IMR-90 (cell line): ENCODE results near the gene DIP2C.

Source experiments
- CEBPB ChIP-seq: IDR thresholded peaks from 2 replicates; pipeline ENCODE4 v1.6.1; 2012; ENCODE audit warnings: low read depth, low read length, improper control_type of control experiment
- CHD1 ChIP-seq: IDR thresholded peaks from 2 replicates; pipeline ENCODE4 v1.6.1; 2012; ENCODE audit warnings: low read depth, low read length, improper control_type of control experiment
- CTCF ChIP-seq: conservative IDR thresholded peaks from 2 replicates; pipeline ENCODE4 v1.5.1; 2012; ENCODE audit warnings: mild to moderate bottlenecking, low read depth, low read length, improper control_type of control experiment
- ELK1 ChIP-seq: fragments of 150-350 bp; IDR thresholded peaks from 2 replicates; pipeline ENCODE4 v1.6.1; 2016; ENCODE audit warnings: low read depth, mild to moderate bottlenecking, low read length, moderate library complexity, borderline replicate concordance
- MAFK ChIP-seq: IDR thresholded peaks from 2 replicates; pipeline ENCODE4 v1.6.1; 2012; ENCODE audit warnings: low read depth, low read length, improper control_type of control experiment
- MAZ ChIP-seq: IDR thresholded peaks from 2 replicates; pipeline ENCODE4 v1.6.1; 2012; ENCODE audit warnings: low read depth, mild to moderate bottlenecking, low read length, improper control_type of control experiment, moderate library complexity, borderline replicate concordance
- MXI1 ChIP-seq: IDR thresholded peaks from 2 replicates; pipeline ENCODE4 v1.6.1; 2012; ENCODE audit warnings: low read depth, mild to moderate bottlenecking, low read length, moderate library complexity, borderline replicate concordance
- POLR2A ChIP-seq: IDR thresholded peaks from 2 replicates; pipeline ENCODE4 v1.6.1; 2012; ENCODE audit warnings: mild to moderate bottlenecking, low read depth, low read length
- RAD21 ChIP-seq: IDR thresholded peaks from 2 replicates; pipeline ENCODE4 v1.6.1; 2012; ENCODE audit warnings: low read length, improper control_type of control experiment
- RCOR1 ChIP-seq: IDR thresholded peaks from 2 replicates; pipeline ENCODE4 v1.6.1; 2012; ENCODE audit warnings: mild to moderate bottlenecking, low read length, improper control_type of control experiment; ENCODE audit not compliant: insufficient replicate concordance
- SMC3 ChIP-seq: fragments of 150-350 bp; IDR thresholded peaks from 2 replicates; pipeline ENCODE4 v1.6.1; 2016; ENCODE audit warnings: low read depth, mild to moderate bottlenecking, antibody characterized with exemption, low read length, moderate library complexity
- USF2 ChIP-seq: fragments of 150-350 bp; IDR thresholded peaks from 2 replicates; pipeline ENCODE4 v1.6.1; 2017; ENCODE audit warnings: mild to moderate bottlenecking, antibody characterized with exemption, low read length, low read depth

GRCh38 chr10:352476-353235, 336.8 kb downstream of the DIP2C start:
- no peak for TF ChIP-seq MXI1
- TF ChIP-seq CTCF: no peak
- no peak for TF ChIP-seq USF2
- no peak for TF ChIP-seq MAZ
- TF ChIP-seq CHD1: no peak
- TF ChIP-seq POLR2A: no peak
- no peak for TF ChIP-seq SMC3
- no peak for TF ChIP-seq MAFK
- TF ChIP-seq RCOR1: no peak
- no peak for TF ChIP-seq RAD21
- TF ChIP-seq ELK1: no peak
- TF ChIP-seq CEBPB: no peak
